Activated naive CD4-positive, alpha-beta T cell treated with anti-CD3 and anti-CD28 coated beads, Interleukin-2, amount 50 U/mL, for 72 hours (primary cell): ENCODE data around the gene CEMIP2. TPM values are rescaled to one million over a fixed set of nuclear protein-coding genes. Genes with fewer than 3 reads are reported as not detected.
"Not testable (repeated sequence)": the region's sequence is repeated elsewhere in the genome, so short reads cannot be mapped to it uniquely, and the experiment has no call there.

Experiments
- ATAC-seq, 2 donors: fragments of 150-1000 bp; cut with Tn5 transposase; 2 replicates each; pipeline ENCODE4 v1.10.0; 2021; ENCODE audit warnings: mild to moderate bottlenecking in 2 of 2, moderate library complexity in 2 of 2
- DNase-seq, 2 donors: peaks; one replicate each; pipeline ENCODE4 v3.0.0; 2021 to 2022; ENCODE audit warnings: low spot score in 2 of 2
- H3K27ac Mint-ChIP-seq, 2 donors: one replicate each; pipeline ENCODE4 v1.8.0; 2022; ENCODE audit warnings: mild to moderate bottlenecking in 2 of 2, mixed read lengths in 2 of 2
- H3K36me3 Mint-ChIP-seq, 2 donors: one replicate each; pipeline ENCODE4 v1.8.0; 2022; ENCODE audit warnings: mixed read lengths in 2 of 2
- H3K9me3 Mint-ChIP-seq, 2 donors: one replicate each; pipeline ENCODE4 v1.8.0; 2022; ENCODE audit warnings: mixed read lengths in 2 of 2
- total RNA-seq, 2 donors: library from RNA; stranded (reverse); gene quantifications; one replicate each; pipeline ENCODE4 v1.2.3, GENCODE V29; 2022

The CEMIP2 gene
- total RNA-seq, 2 donors from 2014 or later, result 48.8 to 66.5 TPM

DNA sequence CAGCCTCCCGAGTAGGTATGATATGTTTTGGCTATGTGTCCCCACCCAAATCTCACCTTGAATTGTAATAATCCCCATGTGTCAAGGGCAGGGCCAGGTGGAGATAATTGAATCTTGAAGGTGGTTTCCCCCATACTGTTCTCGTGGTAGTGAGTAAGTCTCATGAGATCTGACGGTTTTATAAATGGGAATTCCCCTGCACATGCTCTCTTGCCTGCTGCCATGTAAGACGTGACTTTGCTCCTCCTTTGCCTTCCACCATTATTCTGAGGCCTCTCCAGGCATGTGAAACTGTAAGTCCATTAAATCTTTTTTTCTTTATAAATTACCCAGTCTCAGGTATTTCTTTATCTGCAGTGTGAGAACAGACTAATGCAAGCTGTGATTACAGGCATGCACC, 111.0 kb downstream of the CEMIP2 start:
- H3K36me3 Mint-ChIP-seq, result peaks cover 9 to 16% of the 10 kb centered on the region in 2 donors
- not testable (repeated sequence) for ATAC-seq, H3K27ac Mint-ChIP-seq, DNase-seq
- peaks cover 6 to 15% of the 10 kb centered on the region in 2 donors for H3K9me3 Mint-ChIP-seq

DNA sequence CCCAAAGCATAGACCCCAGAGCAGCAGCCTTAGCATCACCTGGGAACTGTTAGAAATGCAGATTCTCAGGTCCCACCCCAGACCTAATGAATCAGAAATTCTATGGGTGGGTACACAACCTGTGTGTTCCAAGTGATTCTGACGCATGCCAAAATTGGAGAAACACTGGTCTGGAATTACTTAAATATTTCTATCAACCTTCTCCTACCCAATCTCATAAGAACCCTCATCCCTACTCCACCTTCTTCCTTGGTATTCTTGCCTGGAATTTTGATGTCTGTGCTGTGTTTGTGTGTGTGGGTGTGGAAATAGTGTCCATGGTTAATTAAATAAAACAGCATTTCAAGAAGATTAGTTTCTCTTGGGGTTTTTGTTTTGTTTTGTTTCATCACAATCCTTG, 111.8 kb downstream of the CEMIP2 start:
- DNase-seq (no peak), ATAC-seq (no peak)
- no peak overlapping the region for H3K27ac Mint-ChIP-seq
- peaks cover 9 to 16% of the 10 kb centered on the region in 2 donors for H3K36me3 Mint-ChIP-seq
- peaks cover 6 to 15% of the 10 kb centered on the region in 2 donors for H3K9me3 Mint-ChIP-seq

DNA sequence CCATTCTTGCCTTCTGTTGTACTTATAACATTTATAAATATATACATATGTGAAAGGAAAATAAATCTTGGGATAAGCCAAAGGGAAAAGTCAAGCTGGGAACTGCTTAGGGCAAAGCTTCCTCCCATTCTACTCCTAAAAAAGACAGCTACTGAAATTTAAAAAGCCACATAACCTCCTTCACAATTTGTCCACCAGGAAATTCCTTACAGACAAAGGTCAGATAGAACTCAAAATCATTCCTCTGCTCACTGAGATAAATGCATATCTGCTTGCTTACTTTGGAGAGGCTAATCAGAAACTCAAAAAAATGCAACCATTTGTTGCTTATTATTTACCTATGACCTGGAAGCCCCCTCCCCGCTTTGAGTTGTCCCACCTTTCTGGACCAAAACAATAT, 112.5 kb downstream of the CEMIP2 start:
- Mint-ChIP-seq H3K36me3 (peaks cover 9 to 16% of the 10 kb centered on the region in 2 donors), H3K27ac (no peak overlapping the region), H3K9me3 (peaks cover 6 to 15% of the 10 kb centered on the region in 2 donors)
- DNase-seq (no peak), ATAC-seq (no peak)

DNA sequence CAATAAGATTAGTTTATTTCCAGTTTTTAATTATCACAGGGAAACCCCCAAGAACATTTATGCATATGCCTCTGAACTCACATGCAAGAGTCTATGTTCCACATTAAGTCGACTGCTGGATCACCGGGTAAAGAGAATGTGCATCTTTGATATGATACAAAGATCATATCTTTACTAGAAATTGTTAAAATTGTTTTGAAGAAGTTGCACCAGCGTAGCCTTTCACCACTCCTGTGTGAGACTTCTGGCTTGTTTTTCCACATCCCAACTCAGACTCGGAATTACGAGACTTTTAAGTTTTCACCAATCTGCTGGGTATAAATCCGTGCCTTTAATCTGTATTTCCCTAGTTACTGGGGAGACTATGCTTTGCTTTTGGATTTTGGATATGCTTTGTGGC, 113.2 kb downstream of the CEMIP2 start:
- Mint-ChIP-seq H3K27ac (no peak overlapping the region), H3K36me3 (peaks cover 9 to 16% of the 10 kb centered on the region in 2 donors), H3K9me3 (peaks cover 6 to 15% of the 10 kb centered on the region in 2 donors)
- ATAC-seq, result no peak
- no peak for DNase-seq

DNA sequence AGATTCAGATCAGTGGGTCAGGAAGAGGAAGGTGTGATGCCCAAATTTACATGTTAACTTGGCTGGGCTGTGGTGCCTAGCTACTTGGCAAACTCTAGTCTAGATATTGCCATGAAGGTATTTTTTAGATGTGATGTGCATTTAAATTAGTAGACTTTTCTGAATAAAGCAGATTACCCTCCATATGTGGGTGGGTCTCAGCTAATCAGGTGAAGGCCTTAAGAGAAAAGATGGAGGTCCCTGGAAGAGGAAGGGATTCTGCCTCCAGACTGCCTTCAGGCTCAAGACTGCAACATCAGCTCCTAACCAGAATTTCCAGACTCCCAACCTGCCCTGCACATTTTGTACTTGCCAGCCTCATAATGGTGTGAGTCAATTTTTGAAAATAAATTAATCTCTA, 115.8 kb downstream of the CEMIP2 start:
- DNase-seq (no peak), ATAC-seq (no peak)
- Mint-ChIP-seq H3K36me3 (peaks cover under 1 to 7% of the 10 kb centered on the region in 2 donors), H3K9me3 (peaks cover under 1 to 5% of the 10 kb centered on the region in 2 donors), H3K27ac (no peak overlapping the region)

DNA sequence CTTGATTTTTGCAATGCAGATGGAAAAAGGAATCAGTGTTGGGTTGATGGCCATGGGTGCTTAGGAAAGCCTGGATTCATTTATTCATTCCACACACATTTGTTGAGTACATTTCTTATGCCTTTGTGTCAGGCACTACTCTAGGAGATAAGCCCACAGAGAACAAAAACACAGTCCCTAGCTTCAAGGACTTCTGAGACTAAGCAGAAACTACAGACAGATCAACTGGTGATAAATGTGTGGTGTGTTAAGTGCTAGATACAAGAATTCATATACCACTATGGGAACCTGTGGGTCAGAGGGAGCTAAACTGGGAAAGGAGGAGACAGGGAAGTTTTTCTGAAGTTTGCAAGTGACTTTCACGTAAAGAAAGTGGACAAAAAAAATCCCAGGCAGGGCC, 119.9 kb downstream of the CEMIP2 start:
- Mint-ChIP-seq H3K9me3 (peaks cover 0 to 4% of the 10 kb centered on the region in 2 donors), H3K27ac (peak overlapping the region in 1 of 2 donors; percentile 48), H3K36me3 (no peaks in the 10 kb centered on the region)
- DNase-seq (no peak), ATAC-seq (no peak)

DNA sequence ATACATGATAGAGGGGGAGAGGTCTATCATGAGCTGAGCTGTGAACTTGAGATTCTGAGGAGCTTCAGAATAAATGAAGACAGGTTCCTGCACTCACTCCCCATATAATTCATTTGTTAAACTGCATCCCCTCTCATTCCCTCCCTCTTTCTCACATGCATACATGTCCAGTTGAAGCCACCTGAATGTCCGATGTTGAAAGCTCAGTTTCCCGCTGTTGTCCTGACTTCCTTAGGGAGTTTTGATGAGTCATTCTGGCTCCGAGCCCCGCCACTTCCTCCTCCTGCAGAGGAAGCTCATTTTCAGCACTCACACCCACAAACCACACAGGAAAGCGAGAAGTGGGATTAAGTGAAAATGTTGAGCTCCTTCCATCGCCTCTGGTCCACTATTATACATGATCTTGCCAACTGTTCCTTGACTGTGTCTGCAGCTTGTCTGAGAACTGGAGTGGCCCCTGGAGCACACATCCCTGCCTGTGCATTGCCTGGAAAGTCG, 121.2 kb downstream of the CEMIP2 start:
- Mint-ChIP-seq H3K27ac (peak overlapping the region in 1 of 2 donors; percentile 39), H3K36me3 (no peaks in the 10 kb centered on the region), H3K9me3 (peaks cover 0 to 4% of the 10 kb centered on the region in 2 donors)
- no peak for DNase-seq
- ATAC-seq, result peak in 1 of 2 donors; percentile 28

DNA sequence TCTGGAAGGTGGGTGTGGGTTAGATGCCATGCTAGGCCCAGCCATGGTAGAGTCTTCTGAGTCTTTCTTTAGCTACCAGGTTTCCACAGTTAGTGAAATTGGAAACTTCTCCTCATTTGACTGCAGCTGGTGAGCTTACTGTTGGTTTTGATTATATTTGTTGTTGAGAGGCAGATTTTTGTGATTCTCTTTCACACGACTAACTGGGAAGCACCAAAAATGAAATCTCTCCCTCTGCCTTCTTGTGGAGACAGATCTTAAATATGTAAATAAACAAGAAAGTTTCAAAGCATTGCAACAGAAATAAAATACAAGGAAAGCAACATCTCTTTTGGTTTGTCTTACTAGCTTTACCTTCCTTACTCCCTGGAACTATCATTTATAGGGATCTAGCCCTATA, 122.2 kb downstream of the CEMIP2 start:
- Mint-ChIP-seq H3K36me3 (no peaks in the 10 kb centered on the region), H3K9me3 (peaks cover 0 to 4% of the 10 kb centered on the region in 2 donors), H3K27ac (no peak overlapping the region)
- DNase-seq, result no peak
- no peak for ATAC-seq

DNA sequence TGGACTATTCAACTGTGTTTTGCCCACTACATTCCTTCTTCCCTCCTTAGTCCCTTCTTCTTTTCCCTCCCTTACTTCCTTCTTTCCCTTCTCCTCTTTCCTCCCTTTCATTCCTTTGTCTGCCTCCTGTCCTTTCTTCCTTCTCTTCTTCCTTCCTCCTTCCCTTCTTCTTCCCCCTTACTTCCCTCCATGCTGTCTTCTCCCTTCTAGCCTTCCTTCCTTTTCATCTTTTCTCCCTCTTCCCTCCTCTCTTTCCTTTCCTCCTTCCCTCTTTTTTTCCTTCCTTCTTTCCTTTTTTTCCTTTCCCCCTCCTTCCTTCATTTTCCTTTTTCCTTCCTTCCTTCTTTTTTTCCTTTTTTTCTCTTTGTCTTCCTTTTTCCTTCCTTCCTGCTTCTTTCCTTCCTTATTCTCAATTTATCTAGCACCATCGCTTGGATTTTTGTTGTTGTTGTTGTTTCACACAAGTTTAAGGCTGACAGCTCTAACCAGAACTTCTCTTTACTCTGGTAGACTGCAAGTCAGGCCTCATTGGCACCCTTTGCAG, 123.4 kb downstream of the CEMIP2 start:
- DNase-seq, result no peak
- Mint-ChIP-seq H3K27ac (no peak overlapping the region), H3K36me3 (no peaks in the 10 kb centered on the region), H3K9me3 (peaks cover 0 to 4% of the 10 kb centered on the region in 2 donors)
- no peak for ATAC-seq

DNA sequence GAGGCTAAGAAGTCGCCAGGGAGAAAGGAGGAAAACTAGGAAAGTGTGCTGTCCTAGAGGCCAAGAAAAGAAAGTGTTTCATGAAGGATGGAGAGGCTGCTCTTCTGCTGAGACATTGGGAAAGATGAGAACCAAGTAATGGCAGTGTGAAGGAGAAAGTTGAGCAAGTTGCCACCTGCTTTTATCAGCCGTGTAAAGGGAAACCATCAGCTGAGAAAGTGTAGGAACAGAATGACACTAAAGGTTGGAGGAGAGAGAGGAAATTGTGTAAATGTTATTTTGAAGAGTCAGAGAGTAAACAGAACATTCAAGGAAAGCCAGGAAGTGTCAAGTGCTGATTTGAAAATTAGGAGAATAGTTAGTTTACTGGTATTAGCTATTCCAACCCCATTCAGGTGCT, 125.0 kb downstream of the CEMIP2 start:
- Mint-ChIP-seq H3K9me3 (peaks cover 0 to 4% of the 10 kb centered on the region in 2 donors), H3K36me3 (no peaks in the 10 kb centered on the region), H3K27ac (no peak overlapping the region)
- ATAC-seq (no peak), DNase-seq (no peak)

DNA sequence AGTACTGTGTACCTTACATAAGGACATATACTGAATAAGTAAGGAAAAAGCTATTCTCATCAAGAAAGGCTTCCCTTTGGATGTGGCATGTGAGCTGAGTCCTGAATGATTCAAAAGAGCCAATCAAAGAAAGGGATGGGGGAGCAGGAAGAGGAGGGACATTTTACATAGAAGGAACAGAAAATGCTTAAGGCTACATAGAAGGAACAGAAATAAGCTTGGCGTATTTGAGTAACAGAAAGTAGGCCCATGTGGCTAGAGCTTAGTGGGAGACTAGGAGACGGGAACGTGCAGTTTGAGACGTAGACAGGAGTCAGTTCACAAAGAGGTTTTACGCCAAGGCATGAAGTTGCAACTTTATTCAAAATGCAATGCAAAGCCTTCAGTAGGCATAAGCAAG, 126.3 kb downstream of the CEMIP2 start:
- H3K27ac Mint-ChIP-seq, result no peak overlapping the region
- peaks cover 0 to 4% of the 10 kb centered on the region in 2 donors for H3K9me3 Mint-ChIP-seq
- no peak for ATAC-seq
- H3K36me3 Mint-ChIP-seq, result no peaks in the 10 kb centered on the region
- DNase-seq, result no peak

DNA sequence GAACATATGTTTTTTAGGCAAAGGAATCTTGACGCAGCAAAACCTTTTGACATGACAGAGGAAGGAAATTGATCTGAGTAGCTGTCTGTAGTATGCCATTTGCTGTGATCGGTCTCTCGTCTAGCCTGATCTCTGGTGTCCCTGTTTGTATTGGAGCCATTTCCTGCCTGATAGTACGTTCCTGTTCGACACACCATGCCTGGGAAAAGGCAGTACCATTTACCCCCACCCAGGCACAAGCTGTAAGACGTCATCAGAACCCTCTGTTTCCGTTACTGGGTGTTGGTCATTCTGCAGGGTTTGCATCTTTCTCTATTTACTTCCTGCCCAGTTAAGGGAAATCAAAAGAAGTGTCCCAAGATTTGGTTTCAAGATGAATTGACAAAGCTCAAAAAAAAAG, 129.7 kb downstream of the CEMIP2 start:
- no peaks in the 10 kb centered on the region for H3K36me3 Mint-ChIP-seq
- DNase-seq (no peak), ATAC-seq (peak in 1 of 2 donors; percentile 39)
- H3K9me3 Mint-ChIP-seq, result no peaks in the 10 kb centered on the region
- no peak overlapping the region for H3K27ac Mint-ChIP-seq

DNA sequence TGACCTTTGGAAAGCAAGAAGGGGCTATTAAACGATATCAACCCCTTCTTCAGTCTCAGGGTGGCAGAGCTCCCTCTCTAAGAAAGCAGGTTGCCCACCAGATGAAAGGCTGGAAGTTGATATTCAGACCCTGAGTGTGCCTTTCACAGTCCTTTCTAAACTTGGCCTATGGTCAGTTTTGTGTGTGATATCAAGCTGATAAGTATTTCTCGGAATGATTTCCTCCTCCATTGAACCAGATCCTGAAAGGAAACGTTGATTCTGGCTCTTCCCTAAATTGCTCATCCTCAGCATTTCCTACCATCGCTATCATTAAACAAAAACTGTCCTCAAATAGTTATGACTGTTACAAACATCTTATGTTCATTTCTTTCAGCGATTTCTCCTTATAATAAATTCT, 130.4 kb downstream of the CEMIP2 start:
- Mint-ChIP-seq H3K9me3 (no peaks in the 10 kb centered on the region), H3K27ac (no peak overlapping the region), H3K36me3 (no peaks in the 10 kb centered on the region)
- no peak for ATAC-seq
- DNase-seq, result no peak

DNA sequence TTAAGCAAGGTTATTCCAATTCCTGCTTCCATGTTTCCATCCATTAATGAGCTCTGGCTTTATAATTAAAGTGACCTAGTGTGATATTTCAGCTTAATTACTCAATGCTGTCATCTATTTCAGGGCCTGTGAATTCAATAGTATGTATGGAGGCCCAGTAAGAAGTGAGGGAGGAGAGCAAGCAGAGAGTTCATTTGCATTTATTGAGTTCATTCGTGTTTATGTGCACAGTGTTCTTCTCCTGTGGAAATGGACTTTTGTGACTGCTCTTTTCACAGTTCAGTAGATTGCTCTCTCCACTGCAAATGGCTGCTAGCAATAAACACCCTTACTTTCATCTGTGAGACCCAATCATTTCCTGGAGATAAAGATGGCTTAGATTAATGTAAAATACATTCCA, 130.9 kb downstream of the CEMIP2 start:
- Mint-ChIP-seq H3K9me3 (no peaks in the 10 kb centered on the region), H3K27ac (no peak overlapping the region), H3K36me3 (no peaks in the 10 kb centered on the region)
- no peak for DNase-seq
- no peak for ATAC-seq

DNA sequence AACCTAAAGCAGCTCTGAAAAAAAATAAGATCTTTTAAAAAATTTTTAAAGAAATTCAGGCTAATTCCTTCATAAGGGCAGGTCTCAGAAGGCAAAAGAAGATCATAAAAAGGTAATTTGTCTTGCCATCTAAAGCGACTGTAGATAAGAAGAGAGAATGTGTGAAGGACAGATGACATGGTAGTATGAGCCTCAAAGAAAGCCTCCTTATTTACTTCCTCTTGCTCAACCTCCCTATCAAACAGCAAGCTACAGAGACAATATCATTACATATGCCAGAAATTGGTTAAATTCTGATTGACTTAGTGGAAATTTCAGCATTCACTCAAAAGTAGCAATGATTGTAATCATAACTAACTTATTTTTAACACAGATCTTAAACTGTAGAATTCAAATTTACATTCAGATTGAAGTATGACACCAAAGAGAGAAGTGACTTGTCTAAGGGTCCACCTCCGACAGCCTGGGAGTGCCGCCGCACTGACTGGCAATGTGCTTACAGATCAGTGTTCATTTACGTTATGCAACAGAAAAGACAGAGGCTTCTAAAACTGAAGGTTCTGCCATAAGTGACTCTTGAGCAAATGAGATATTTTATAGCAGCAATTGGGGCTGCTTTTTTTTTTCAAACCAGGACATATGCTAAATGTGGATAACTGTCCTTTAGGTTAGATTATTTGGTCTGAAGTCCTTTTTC, 132.0 kb downstream of the CEMIP2 start:
- Mint-ChIP-seq H3K9me3 (no peaks in the 10 kb centered on the region), H3K27ac (no peak overlapping the region), H3K36me3 (no peaks in the 10 kb centered on the region)
- DNase-seq (no peak), ATAC-seq (no peak)

DNA sequence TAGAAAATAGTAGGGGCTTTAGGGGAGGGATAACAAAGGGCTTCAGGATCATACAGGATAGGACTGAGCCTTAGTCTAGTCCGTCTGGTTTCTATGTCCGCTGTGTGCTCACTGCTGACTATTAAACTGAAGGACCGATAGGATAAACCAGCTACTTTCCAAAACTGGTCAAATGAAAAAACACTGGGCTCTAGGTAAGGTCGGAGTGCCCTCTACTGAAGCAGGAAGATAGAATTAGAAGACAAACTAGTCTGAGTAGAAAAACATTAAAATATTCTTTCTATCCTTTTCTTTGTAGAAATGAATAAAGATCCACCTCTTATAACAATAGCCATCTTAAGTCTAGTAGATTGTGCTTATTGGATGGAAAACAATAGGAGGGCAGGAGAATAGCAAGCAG, 133.6 kb downstream of the CEMIP2 start:
- Mint-ChIP-seq H3K9me3 (no peaks in the 10 kb centered on the region), H3K27ac (no peak overlapping the region), H3K36me3 (no peaks in the 10 kb centered on the region)
- ATAC-seq (no peak), DNase-seq (no peak)
